ENCODE data around the gene SLTM.
"Not testable (repeated sequence)": the region's sequence is repeated elsewhere in the genome, so short reads cannot be mapped to it uniquely, and the experiment has no call there.

SLTM gene

GRCh38 chr15:58842713-58843396 lies 90.6 kb downstream of the SLTM start:
- no peak for DNase-seq (ENCODE audit: insufficient read length, low spot score)
- TF ChIP-seq, protein P1, sequence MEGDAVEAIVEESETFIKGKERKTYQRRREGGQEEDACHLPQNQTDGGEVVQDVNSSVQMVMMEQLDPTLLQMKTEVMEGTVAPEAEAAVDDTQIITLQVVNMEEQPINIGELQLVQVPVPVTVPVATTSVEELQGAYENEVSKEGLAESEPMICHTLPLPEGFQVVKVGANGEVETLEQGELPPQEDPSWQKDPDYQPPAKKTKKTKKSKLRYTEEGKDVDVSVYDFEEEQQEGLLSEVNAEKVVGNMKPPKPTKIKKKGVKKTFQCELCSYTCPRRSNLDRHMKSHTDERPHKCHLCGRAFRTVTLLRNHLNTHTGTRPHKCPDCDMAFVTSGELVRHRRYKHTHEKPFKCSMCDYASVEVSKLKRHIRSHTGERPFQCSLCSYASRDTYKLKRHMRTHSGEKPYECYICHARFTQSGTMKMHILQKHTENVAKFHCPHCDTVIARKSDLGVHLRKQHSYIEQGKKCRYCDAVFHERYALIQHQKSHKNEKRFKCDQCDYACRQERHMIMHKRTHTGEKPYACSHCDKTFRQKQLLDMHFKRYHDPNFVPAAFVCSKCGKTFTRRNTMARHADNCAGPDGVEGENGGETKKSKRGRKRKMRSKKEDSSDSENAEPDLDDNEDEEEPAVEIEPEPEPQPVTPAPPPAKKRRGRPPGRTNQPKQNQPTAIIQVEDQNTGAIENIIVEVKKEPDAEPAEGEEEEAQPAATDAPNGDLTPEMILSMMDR (IDR thresholded peaks at IDR 0.05; ENCODE audit: insufficient read depth, missing control alignments): no peak
- FAIRE-seq: no peak

DNA sequence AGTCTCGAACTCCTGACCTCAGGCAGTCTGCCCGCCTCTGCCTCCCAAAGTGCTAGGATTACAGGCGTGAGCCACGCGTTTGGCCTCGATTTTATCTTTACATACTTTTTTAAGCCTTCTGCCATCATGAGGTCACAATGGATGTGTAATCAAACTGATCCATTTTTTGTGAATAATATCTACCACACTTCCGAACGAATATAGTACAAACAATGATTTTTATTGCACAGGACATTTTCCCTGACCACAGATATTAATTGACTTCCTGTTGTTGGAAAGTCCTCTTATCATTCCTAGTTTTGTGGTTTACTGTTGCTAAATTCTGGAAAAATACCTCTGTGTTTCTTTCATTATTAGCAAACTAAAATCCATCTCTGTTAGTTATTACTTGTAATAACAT lies 93.4 kb downstream of the SLTM start:
- TF ChIP-seq, protein P1 (IDR thresholded peaks at IDR 0.05; ENCODE audit: insufficient read depth, missing control alignments): no peak
- FAIRE-seq (no peak), DNase-seq (ENCODE audit: insufficient read length, low spot score) (no peak)

- TF ChIP-seq, protein P1 (IDR thresholded peaks at IDR 0.05; ENCODE audit: insufficient read depth, missing control alignments): peak; percentile 53
- FAIRE-seq (no peak), DNase-seq (ENCODE audit: insufficient read length, low spot score) (no peak)
Measured at GRCh38 chr15:58839485-58839884, 94.0 kb downstream of the SLTM start.

DNA sequence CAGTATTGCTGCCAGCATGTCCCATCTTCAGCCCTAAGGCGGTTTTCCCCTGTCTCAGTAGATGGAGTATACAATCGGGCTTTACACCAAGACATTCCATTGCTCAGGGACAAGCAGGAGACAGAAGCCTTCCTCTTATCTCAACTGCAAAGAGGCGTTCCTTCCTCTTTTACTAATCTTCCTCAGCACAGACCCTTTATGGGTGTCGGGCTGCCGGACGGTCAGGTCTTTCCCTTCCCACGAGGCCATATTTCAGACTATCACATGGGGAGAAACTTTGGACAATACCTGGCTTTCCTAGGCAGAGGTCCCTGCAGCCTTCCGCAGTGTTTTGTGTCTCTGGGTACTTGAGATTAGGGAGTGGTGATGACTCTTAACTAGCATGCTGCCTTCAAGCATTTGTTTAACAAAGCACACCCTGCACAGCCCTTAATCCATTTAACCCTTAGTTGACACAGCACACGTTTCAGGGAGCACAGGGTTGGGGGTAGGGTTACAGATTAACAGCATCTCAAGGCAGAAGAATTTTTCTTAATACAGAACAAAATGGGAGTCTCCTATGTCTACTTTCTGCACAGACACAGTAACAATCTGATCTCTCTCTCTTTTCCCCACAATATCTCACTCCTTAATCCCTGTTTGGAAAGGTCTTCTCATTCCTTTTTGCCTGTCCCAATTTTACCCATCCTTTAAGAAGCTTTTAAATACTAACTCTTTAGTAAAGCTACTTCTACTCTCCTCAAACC lies 99.6 kb downstream of the SLTM start:
- not testable (repeated sequence) for DNase-seq (ENCODE audit: insufficient read length, low spot score); FAIRE-seq

DNA sequence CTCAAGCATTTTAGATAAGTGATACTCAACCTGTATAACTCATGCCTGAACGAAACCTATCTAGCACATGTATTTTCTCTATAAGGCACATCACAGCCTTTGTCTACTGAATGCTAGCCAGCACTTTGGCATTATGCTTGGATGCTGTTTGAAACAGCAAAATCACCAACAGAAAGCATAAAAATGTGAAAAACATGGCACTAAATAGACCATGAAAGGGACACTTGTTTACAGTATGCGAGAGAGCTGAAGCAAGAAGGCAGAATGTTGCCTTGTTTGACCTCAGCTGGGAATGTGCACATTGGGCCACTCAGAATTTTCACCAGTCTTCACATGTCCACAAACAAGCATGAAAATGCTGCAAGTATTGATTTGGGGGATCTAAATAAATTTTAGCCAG lies 102.9 kb downstream of the SLTM start:
- FAIRE-seq (no peak), DNase-seq (ENCODE audit: insufficient read length, low spot score) (no peak)
- TF ChIP-seq, protein P1 (IDR thresholded peaks at IDR 0.05; ENCODE audit: insufficient read depth, missing control alignments): no peak
